ENCODE results near the gene MINDY4B.
A peak's percentile ranks its signal among the peaks of the same experiment; 100 is the strongest.

Gene MINDY4B

GRCh38 chr3:150905339-150905738 is at the start of gene MINDY4B:
MINDY4B (minus strand) TSS chr3:150905439; CDS start chr3:150905439, 0 bp downstream.
- no peak for DNase-seq

DNA sequence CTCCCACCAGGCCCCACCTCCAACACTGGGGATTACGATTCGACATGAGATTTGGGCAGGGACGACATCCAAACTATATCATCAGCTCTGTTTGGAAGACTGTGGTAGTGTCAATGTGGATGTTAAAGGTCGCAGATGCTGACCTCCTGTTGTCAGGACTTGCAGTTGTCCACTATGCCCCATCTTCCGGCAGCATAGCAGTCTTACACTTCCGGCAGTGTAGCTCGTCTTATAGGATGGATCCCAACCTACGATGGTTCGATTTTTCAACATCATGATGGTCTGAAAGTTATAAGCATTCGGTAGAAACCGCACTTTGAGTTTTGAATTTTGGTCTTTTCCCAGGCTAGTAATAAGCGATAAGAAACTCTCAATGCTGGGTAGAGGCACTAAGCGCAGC is 46.7 kb upstream of the MINDY4B start:
- no peak for DNase-seq

- no peak for DNase-seq
These were observed 40.2 kb upstream of the MINDY4B start for GRCh38 chr3:150945226-150946032.

- no peak for DNase-seq
These were observed 37.0 kb upstream of the MINDY4B start for GRCh38 chr3:150942221-150942620.

DNA sequence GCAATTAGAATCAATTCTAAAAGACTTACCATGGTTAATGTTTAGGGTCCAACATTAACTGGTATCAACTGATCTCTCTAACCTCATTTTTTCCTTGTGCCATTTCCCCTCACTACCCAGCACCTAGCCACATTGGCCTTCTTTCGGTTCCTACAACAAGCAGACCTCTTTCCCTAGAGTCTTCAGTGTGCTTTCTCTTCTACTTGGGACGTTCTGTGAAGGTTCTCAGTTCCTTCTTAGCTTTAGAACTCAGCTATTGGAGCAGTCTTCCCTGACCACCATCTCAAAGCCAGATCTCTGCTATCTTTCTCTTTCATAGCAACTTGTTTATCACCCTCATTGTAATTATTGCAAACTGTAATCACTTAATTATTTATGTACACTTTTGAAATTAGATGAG is 31.5 kb upstream of the MINDY4B start:
- DNase-seq, result no peak

GRCh38 chr3:150933473-150933995 is 28.3 kb upstream of the MINDY4B start:
- no peak for DNase-seq

DNA sequence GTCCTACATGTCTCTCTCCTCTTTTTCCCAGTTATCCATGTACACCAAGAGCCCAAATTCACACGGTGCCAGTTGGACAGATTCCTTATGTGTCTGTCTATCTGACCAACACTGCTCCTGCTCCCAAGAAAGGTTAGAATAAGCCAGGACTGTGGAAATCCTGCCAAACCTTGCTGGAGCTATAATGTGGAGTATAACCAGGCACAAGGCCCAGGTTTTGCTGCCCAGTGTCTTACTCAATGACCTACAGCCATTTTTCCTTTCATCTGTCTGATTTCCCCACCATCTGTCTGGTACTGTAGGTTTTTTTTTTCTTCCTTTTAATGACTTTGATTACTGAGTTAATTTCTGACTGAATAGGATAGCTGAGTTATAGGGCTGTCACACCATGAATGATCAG is 26.5 kb upstream of the MINDY4B start:
- DNase-seq, result no peak

DNA sequence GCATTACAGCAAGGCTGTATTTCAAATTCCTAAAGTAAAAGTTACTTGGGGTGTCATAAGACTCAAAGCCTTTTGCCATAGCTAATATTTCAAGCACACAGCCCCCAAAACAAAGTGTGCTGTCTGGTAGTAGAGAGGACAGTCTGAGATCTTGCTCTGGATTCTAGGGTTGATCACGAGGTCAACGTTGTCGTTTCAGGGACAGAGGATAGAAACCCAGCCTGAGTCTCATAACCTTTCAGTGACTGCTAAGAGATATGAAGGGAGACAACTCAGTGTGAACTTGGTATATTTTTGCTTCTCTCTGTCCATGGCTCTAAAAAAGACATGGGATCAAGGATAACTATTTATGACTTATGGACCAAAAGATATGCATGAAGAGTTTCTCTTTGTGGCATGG is 25.6 kb upstream of the MINDY4B start:
- no peak for DNase-seq

DNA sequence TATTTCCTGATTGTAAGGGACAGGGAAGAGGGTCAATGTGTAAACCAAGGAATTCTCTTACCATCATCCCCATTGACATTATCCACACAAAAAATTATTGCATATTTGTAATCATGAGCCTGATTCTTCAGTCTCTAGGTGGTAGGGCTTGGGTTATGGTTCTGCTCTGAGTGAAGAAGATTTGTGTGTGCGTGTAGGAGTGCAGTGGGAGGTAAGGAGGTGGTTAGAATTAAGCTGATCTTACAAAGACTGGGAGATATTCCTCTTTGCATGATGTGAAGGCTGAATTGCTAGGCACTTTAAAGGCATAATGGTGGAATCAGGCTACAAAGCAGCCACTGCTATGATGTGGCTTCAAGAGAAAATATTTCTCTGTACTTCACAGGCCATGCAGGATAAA is 23.0 kb upstream of the MINDY4B start:
- DNase-seq, result no peak

DNA sequence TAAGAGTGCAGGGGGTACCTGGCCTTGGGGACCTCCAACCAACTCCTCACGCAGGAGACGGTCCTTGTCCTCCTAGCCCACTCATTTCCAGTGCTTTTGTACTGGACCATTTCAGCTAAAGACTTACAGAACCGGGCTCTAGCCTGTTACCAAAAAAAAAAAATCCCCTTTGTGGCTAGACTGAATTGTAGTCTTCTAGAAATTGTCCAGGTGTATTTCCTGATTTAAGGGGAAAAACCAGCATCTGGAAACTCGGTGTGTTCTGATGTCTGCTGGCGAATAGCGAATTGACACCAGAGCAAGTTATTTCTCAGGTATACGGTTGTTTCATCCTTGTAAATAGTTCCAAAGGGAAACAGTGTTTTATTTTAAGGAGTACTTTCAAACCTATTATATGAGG is 21.1 kb upstream of the MINDY4B start:
- DNase-seq, result no peak

DNA sequence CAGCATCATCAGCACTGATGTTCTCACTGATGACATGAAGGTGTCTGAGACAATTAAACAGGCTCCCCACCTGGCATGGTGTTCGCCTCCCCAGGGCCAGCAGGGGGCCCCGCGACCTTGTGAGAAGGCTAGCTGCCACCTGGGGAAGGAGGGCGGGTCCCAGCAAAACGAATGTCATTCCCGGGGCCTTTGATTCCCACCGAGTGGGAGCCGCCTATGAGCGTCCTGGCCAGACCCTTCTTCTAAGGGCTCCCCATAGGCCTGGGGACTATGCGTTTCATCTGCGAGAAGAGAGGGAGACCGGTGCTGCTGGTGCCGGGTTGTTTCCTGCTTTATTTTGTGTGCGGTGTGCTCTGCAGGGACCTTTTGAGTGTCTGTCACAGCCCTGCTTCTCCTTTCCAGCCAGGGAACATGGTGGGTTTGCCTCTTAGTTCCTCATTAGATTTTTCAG is 20.5 kb upstream of the MINDY4B start:
- DNase-seq, result peak; percentile 66

DNA sequence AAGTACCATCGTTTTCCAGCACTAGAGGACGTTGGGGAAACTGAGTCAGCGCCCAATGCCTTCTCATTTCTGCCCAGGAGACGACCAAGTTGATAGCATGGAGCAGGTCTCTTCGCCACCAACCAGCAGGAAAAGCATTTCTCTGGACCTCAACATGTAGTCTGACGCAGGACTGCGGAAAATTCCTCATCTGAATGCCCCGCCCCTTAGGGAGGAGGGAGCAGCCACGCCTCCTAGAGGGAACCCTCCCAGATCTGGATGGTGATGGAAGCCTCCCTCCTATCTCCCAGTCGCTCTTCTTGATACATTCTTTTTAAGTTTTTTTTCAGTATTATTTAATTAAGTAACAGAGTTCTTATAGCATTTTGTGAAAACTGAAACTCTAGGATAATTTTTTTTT is 17.4 kb upstream of the MINDY4B start:
- DNase-seq, result no peak

DNA sequence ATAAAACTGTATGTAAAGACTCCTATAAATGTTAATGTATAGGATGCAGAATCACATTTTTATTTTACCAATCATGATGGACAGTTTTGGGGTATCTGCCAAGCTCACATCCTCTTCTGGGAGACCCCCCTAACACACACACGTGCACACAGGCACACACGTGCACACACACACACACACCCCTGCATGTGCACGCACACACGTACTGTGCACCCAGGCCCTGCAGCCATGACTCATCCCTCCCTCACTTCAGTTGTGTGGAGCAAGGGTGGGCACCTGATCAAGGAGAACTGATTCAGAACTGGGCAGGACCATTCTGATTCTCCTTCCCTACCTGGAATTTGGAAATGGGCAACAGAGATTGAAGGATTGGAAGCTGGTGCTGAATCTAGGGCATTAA is 16.0 kb upstream of the MINDY4B start:
- DNase-seq, result no peak

- DNase-seq, result no peak
These were observed 15.0 kb upstream of the MINDY4B start for GRCh38 chr3:150920236-150920635.

DNA sequence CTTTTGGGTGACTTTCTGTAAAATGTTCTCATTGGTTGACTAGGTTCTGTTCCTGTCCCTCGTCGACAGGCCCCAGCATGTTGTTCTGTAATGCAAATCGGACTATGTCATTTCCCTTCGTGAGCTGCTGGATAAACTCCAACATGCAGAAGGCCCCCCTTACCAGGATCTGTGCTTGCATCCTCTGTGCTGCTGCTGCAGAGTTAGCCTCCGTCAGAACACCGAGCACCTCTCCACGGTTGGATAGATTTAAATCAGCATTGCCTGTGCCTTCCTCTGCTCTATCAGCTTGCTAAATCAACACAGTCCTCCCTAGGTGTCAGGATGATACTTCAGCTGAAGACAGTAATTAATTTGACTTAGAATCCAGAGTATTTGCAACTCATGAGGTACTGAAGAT is 12.7 kb upstream of the MINDY4B start:
- peak; percentile 78 for DNase-seq

DNA sequence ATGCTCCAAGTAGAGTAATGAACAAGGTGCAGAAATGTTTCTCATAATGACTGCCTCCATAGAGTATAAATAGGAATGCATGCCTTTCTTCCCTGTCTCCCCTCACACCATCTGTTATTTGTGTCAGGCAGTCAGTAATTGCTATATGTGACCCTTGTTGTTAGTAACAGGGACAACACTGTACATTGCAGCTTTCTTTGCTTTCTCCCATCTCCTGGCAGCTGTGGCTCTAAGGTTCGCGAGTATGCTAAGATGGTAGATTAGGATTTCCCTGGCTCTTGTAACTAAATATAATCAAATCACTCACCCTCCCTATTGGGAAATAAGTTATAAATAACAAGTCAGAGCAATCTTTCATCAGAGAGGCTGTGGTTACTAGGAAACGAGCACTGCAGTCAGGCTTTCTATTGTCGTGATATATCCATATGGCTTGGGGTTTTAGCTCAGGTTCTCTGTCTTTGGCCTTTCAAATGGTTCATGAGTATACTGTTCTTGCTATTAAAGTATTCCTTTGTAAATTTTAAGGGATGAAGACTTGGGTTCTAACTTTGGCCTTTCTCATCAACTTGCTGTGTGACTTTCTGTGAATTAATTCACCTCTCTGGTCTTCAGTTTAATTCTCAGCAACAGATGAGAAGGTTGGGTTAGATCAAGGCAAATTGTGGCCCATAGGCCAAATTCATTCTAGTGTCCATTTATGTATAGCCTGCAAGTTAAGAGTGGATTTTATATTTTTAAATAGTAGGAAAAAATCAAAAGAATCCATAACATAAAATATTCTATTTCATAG is 8.1 kb upstream of the MINDY4B start:
- peak; percentile 97 for DNase-seq

GRCh38 chr3:150912501-150912900 is 7.3 kb upstream of the MINDY4B start:
- DNase-seq, result no peak

GRCh38 chr3:150911771-150912170 is 6.5 kb upstream of the MINDY4B start:
- peak; percentile 55 for DNase-seq

DNA sequence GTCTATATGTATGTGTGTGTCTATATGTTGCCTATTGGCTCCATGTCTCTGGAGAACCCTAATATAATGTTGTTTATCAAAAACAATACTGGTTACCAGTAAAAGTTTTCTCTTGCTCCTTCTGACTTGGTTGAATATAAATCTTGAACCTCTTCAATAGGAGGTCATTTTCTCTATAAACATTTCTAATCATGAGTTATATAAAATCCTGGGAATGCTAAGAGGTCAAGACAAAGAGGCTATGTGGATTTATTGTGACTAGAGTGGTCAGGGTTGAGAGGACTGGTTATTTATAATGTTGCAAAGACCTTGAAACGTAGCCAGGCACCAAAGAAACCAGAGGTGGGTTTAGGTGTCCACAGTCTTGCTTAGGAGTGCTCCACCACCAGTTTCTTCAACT is 1.2 kb upstream of the MINDY4B start:
- no peak for DNase-seq

GRCh38 chr3:150905746-150906145 is 507 bp upstream of the MINDY4B start:
- no peak for DNase-seq

- no peak for DNase-seq
These were observed 2.3 kb downstream of the MINDY4B start for GRCh38 chr3:150902988-150903387.

GRCh38 chr3:150901793-150902192 is 3.4 kb downstream of the MINDY4B start:
- no peak for DNase-seq

GRCh38 chr3:150899141-150899540 is 6.1 kb downstream of the MINDY4B start:
- DNase-seq, result peak; percentile 14
